HL-60 (cell line): ENCODE results near the gene PIEZO1.

Experiments
- TF ChIP-seq, protein P1 (sequence below): IDR thresholded peaks from one replicate; pipeline ENCODE4 v1.5.1; 2011; ENCODE audit warnings: low read length, control low read depth, inconsistent platforms; ENCODE audit not compliant: insufficient read depth
- TF ChIP-seq, protein P2 (sequence below): IDR thresholded peaks from 2 replicates; pipeline ENCODE4 v1.6.1; 2012; ENCODE audit warnings: low read depth; ENCODE audit not compliant: insufficient replicate concordance

GRCh38 chr16:88760424-88761142 is 24.4 kb downstream of the PIEZO1 start:
- TF ChIP-seq, protein P1, sequence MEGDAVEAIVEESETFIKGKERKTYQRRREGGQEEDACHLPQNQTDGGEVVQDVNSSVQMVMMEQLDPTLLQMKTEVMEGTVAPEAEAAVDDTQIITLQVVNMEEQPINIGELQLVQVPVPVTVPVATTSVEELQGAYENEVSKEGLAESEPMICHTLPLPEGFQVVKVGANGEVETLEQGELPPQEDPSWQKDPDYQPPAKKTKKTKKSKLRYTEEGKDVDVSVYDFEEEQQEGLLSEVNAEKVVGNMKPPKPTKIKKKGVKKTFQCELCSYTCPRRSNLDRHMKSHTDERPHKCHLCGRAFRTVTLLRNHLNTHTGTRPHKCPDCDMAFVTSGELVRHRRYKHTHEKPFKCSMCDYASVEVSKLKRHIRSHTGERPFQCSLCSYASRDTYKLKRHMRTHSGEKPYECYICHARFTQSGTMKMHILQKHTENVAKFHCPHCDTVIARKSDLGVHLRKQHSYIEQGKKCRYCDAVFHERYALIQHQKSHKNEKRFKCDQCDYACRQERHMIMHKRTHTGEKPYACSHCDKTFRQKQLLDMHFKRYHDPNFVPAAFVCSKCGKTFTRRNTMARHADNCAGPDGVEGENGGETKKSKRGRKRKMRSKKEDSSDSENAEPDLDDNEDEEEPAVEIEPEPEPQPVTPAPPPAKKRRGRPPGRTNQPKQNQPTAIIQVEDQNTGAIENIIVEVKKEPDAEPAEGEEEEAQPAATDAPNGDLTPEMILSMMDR: no peak
- TF ChIP-seq, protein P2, sequence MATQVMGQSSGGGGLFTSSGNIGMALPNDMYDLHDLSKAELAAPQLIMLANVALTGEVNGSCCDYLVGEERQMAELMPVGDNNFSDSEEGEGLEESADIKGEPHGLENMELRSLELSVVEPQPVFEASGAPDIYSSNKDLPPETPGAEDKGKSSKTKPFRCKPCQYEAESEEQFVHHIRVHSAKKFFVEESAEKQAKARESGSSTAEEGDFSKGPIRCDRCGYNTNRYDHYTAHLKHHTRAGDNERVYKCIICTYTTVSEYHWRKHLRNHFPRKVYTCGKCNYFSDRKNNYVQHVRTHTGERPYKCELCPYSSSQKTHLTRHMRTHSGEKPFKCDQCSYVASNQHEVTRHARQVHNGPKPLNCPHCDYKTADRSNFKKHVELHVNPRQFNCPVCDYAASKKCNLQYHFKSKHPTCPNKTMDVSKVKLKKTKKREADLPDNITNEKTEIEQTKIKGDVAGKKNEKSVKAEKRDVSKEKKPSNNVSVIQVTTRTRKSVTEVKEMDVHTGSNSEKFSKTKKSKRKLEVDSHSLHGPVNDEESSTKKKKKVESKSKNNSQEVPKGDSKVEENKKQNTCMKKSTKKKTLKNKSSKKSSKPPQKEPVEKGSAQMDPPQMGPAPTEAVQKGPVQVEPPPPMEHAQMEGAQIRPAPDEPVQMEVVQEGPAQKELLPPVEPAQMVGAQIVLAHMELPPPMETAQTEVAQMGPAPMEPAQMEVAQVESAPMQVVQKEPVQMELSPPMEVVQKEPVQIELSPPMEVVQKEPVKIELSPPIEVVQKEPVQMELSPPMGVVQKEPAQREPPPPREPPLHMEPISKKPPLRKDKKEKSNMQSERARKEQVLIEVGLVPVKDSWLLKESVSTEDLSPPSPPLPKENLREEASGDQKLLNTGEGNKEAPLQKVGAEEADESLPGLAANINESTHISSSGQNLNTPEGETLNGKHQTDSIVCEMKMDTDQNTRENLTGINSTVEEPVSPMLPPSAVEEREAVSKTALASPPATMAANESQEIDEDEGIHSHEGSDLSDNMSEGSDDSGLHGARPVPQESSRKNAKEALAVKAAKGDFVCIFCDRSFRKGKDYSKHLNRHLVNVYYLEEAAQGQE: no peak
